AG09319 (cell line): Measurements from ENCODE around the gene SPRR1A.

Experiments
- DNase-seq: peaks from one replicate; pipeline ENCODE4 v3.0.0-alpha.2; 2010; ENCODE audit warnings: low read depth; ENCODE audit errors: extremely low read depth
- CTCF ChIP-seq: IDR thresholded peaks from 2 replicates; pipeline ENCODE4 v1.5.1; 2011; ENCODE audit warnings: low read depth, mild to moderate bottlenecking, inconsistent platforms, low read length, moderate library complexity

The SPRR1A gene

GRCh38 chr1:152972196-152972886 is 11.5 kb upstream of the SPRR1A start:
- no peak for TF ChIP-seq CTCF
- DNase-seq = no peak

- DNase-seq = no peak
- TF ChIP-seq CTCF = no peak
Measured at GRCh38 chr1:152976688-152977087, 7.2 kb upstream of the SPRR1A start.

- no peak for DNase-seq
- no peak for TF ChIP-seq CTCF
Measured at GRCh38 chr1:152977614-152978013, 6.3 kb upstream of the SPRR1A start.

- DNase-seq = no peak
- TF ChIP-seq CTCF = no peak
Measured at GRCh38 chr1:152980676-152981075, 3.2 kb upstream of the SPRR1A start.

- DNase-seq = no peak
- TF ChIP-seq CTCF = no peak
Measured at GRCh38 chr1:152981146-152981871, 2.6 kb upstream of the SPRR1A start.

GRCh38 chr1:152982076-152982475 is 1.8 kb upstream of the SPRR1A start:
- TF ChIP-seq CTCF = no peak
- DNase-seq = no peak

- no peak for DNase-seq
- no peak for TF ChIP-seq CTCF
Measured at GRCh38 chr1:152983234-152983633, 647 bp upstream of the SPRR1A start.
